ENCODE results near the gene MRPS18A.

- TF ChIP-seq CTCF (IDR thresholded peaks at IDR 0.05) (no peak), POLR2A (IDR thresholded peaks at IDR 0.05) (no peak)
These were observed 3.7 kb downstream of the MRPS18A start for GRCh38 chr6:43683708-43684455.

All from vagina (tissue), 2 donors.